GM23338 (cell line): Measurements from ENCODE around the gene YBX2.
A peak's percentile ranks its signal among the peaks of the same experiment; 100 is the strongest.

Source experiments
- CREB1 ChIP-seq: fragments of 250-450 bp; sonication (Bioruptor Pico); IDR thresholded peaks from 2 replicates; pipeline ENCODE4 v1.5.0; 2020; ENCODE audit warnings: low read depth, mild to moderate bottlenecking, moderate library complexity
- EZH2 ChIP-seq: fragments of 200-600 bp; sonication (generic); IDR thresholded peaks from one replicate; pipeline ENCODE4 v1.8.0; 2017; ENCODE audit warnings: antibody characterized with exemption, mild to moderate bottlenecking, low read depth; ENCODE audit not compliant: unreplicated experiment
- POLR2AphosphoS5 ChIP-seq: IDR thresholded peaks from 2 replicates; pipeline ENCODE4 v1.6.1; 2016; ENCODE audit warnings: antibody characterized with exemption, low read depth
- ZNF114 ChIP-seq: fragments of 250-450 bp; sonication (Bioruptor Pico); IDR thresholded peaks from 2 replicates; pipeline ENCODE4 v1.5.0; 2020; ENCODE audit warnings: mild to moderate bottlenecking, moderate library complexity
- TF ChIP-seq, protein P1 (sequence below), 2 experiments: fragments of 200-600 bp in 1 of 2; sonication (generic) in 1 of 2; conservative IDR thresholded peaks; 2 replicates each; pipeline versions ENCODE4 v1.5.1 to v1.6.1; 2016 to 2017; ENCODE audit warnings: antibody characterized with exemption in 2 of 2, low read depth in 2 of 2, mild to moderate bottlenecking in 2 of 2, moderate library complexity in 1 of 2
- TF ChIP-seq, protein P2 (sequence below): IDR thresholded peaks from one replicate; pipeline ENCODE4 v1.6.1; 2018; ENCODE audit warnings: antibody characterized with exemption; ENCODE audit not compliant: unreplicated experiment
- TF ChIP-seq, protein P3 (sequence below): IDR thresholded peaks from 2 replicates; pipeline ENCODE4 v1.6.1; 2016; ENCODE audit warnings: antibody characterized with exemption

DNA sequence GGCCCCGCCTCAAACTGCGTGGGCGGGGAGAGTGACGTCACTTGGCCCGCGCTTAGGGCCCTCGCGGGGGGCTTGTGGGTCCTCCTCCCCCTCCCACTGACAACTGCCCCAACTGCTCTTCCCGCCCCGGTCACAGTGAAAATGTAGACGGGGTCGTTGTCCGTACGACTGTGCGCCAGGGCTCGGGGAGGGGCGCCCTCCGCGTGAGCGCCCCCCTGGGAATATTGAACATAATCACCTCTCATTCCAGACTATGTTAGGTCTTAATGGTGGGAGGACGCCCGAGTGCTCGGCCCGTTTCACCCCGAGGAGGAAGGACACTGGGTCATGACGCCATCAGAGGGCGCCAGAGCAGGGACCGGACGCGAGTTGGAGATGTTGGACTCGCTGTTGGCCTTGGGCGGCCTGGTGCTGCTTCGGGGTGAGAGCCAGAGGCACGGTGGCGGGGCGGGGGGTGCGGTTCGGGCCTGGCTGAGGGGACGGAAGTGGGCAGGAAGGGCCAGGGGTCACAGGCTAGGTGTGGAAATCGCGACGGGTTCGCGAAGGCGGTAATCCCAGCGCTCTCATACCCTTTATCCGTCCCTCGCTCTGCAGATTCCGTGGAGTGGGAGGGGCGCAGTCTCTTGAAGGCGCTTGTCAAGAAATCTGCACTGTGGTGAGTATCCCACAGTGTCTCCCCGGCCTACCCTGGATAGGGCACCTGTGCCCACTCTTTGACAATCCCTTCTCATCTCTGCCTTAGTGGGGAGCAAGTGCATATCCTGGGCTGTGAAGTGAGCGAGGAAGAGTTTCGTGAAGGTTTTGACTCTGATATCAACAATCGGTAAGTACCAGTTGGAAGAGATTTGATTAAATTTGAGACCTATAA lies 42.0 kb downstream of the YBX2 start, which contains the start of gene ELP5:
- TF ChIP-seq, protein P1, sequence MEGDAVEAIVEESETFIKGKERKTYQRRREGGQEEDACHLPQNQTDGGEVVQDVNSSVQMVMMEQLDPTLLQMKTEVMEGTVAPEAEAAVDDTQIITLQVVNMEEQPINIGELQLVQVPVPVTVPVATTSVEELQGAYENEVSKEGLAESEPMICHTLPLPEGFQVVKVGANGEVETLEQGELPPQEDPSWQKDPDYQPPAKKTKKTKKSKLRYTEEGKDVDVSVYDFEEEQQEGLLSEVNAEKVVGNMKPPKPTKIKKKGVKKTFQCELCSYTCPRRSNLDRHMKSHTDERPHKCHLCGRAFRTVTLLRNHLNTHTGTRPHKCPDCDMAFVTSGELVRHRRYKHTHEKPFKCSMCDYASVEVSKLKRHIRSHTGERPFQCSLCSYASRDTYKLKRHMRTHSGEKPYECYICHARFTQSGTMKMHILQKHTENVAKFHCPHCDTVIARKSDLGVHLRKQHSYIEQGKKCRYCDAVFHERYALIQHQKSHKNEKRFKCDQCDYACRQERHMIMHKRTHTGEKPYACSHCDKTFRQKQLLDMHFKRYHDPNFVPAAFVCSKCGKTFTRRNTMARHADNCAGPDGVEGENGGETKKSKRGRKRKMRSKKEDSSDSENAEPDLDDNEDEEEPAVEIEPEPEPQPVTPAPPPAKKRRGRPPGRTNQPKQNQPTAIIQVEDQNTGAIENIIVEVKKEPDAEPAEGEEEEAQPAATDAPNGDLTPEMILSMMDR (conservative IDR thresholded peaks at IDR 0.05; ENCODE audit: low read depth in 2 of 2) = peak; percentile 7 to 59; a peak in 2 of 4 replicates
- TF ChIP-seq, protein P2, sequence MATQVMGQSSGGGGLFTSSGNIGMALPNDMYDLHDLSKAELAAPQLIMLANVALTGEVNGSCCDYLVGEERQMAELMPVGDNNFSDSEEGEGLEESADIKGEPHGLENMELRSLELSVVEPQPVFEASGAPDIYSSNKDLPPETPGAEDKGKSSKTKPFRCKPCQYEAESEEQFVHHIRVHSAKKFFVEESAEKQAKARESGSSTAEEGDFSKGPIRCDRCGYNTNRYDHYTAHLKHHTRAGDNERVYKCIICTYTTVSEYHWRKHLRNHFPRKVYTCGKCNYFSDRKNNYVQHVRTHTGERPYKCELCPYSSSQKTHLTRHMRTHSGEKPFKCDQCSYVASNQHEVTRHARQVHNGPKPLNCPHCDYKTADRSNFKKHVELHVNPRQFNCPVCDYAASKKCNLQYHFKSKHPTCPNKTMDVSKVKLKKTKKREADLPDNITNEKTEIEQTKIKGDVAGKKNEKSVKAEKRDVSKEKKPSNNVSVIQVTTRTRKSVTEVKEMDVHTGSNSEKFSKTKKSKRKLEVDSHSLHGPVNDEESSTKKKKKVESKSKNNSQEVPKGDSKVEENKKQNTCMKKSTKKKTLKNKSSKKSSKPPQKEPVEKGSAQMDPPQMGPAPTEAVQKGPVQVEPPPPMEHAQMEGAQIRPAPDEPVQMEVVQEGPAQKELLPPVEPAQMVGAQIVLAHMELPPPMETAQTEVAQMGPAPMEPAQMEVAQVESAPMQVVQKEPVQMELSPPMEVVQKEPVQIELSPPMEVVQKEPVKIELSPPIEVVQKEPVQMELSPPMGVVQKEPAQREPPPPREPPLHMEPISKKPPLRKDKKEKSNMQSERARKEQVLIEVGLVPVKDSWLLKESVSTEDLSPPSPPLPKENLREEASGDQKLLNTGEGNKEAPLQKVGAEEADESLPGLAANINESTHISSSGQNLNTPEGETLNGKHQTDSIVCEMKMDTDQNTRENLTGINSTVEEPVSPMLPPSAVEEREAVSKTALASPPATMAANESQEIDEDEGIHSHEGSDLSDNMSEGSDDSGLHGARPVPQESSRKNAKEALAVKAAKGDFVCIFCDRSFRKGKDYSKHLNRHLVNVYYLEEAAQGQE = no peak
- TF ChIP-seq POLR2AphosphoS5 (peak; percentile 91), ZNF114 (CRISPR knock-in tag) (no peak), EZH2 (no peak), CREB1 (CRISPR knock-in tag) (peak; percentile 94)
- TF ChIP-seq, protein P3, sequence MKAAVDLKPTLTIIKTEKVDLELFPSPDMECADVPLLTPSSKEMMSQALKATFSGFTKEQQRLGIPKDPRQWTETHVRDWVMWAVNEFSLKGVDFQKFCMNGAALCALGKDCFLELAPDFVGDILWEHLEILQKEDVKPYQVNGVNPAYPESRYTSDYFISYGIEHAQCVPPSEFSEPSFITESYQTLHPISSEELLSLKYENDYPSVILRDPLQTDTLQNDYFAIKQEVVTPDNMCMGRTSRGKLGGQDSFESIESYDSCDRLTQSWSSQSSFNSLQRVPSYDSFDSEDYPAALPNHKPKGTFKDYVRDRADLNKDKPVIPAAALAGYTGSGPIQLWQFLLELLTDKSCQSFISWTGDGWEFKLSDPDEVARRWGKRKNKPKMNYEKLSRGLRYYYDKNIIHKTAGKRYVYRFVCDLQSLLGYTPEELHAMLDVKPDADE = peak; percentile 52; the same call in 1 of the 2 replicates
